Endothelial cell of umbilical vein (primary cell): Measurements from ENCODE around the gene DRC7. TPM values are rescaled to one million over a fixed set of nuclear protein-coding genes. Genes with fewer than 3 reads are reported as not detected.

Experiments
- BruUV-seq: library from RNA; stranded (reverse); fragments of 400-500 nt; replicated peaks from 2 replicates; lab custom pipeline; 2021; lab: Mats Ljungman, UMichigan
- CTCF ChIA-PET: fragments of 300-600, 350-600 bp; sonication (Branson Sonifier 250); formaldehyde crosslinking; loops from one replicate; lab custom pipeline; 2021; ENCODE audit warnings: antibody characterized with exemption, inconsistent platforms; lab: Charles Lee
- POLR2A ChIA-PET: fragments of 300-600, 350-600 bp; sonication (Branson Sonifier 250); formaldehyde crosslinking; loops from one replicate; lab custom pipeline; 2021; ENCODE audit warnings: antibody characterized with exemption, inconsistent platforms; lab: Charles Lee
- DNase-seq: peaks from one replicate; pipeline ENCODE4 v3.0.0-alpha.2; 2011; ENCODE audit warnings: low read depth, low spot score
- FAIRE-seq: peaks from 2 replicates; lab custom pipeline; 2011; peaks lifted over from hg19 to GRCh38; lab: Jason Lieb, UNC
- H2AFZ ChIP-seq: 2 replicates; pipeline ENCODE4 v1.6.0; 2012; ENCODE audit warnings: low read depth, low read length, control low read depth, inconsistent platforms
- H3K27ac ChIP-seq: 2 replicates; pipeline ENCODE4 v1.5.1; 2011; ENCODE audit warnings: low read depth, mild to moderate bottlenecking, control low read depth, low read length, moderate library complexity; ENCODE audit not compliant: insufficient read depth
- H3K27me3 ChIP-seq, 2 experiments: 2 replicates each; pipeline versions ENCODE4 v1.6.0 to v1.6.1; 2011; ENCODE audit warnings: low read length in 2 of 2, mixed read lengths in 1 of 2; ENCODE audit not compliant: control insufficient read depth in 2 of 2, insufficient read depth in 2 of 2
- H3K36me3 ChIP-seq, 2 experiments: 2 replicates in 1 of 2; 3 replicates in 1 of 2; pipeline ENCODE4 v1.5.1; 2011; ENCODE audit warnings: low read length in 2 of 2, mild to moderate bottlenecking in 1 of 2, moderate library complexity in 1 of 2; ENCODE audit not compliant: control insufficient read depth in 2 of 2, insufficient read depth in 2 of 2; ENCODE audit errors: extremely low read depth in 1 of 2
- H3K4me1 ChIP-seq: 3 replicates; pipeline ENCODE4 v1.5.1; 2011; ENCODE audit warnings: mild to moderate bottlenecking, low read length; ENCODE audit not compliant: control insufficient read depth, insufficient read depth; ENCODE audit errors: extremely low read depth
- H3K4me2 ChIP-seq: 2 replicates; pipeline ENCODE4 v1.6.1; 2011; ENCODE audit warnings: low read length, control low read depth, mixed read lengths; ENCODE audit not compliant: insufficient read depth
- H3K4me3 ChIP-seq, 3 experiments: fragments of 200-600 bp in 1 of 3; sonication (generic), shearing (Covaris generic) in 1 of 3; replicated peaks in 1 of 3; 2 replicates each; pipeline ENCODE4 v1.5.1; 2011 to 2016; ENCODE audit warnings: control low read depth in 3 of 3, low read length in 3 of 3, mild to moderate bottlenecking in 2 of 3, inconsistent platforms in 1 of 3, low read depth in 1 of 3, moderate library complexity in 1 of 3; ENCODE audit not compliant: insufficient read depth in 1 of 3
- H3K79me2 ChIP-seq: 2 replicates; pipeline ENCODE4 v1.6.0; 2012; ENCODE audit warnings: low read length, inconsistent platforms; ENCODE audit not compliant: control insufficient read depth, insufficient read depth
- H3K9ac ChIP-seq: replicated peaks from 2 replicates; pipeline ENCODE3; 2011; ENCODE audit warnings: low read length, control low read depth; ENCODE audit not compliant: insufficient read depth; ENCODE audit errors: extremely low read depth
- H3K9me1 ChIP-seq: replicated peaks from 3 replicates; pipeline ENCODE4 v1.6.0; 2011; ENCODE audit warnings: mild to moderate bottlenecking, low read length; ENCODE audit not compliant: control insufficient read depth, insufficient read depth; ENCODE audit errors: extremely low read depth
- H3K9me3 ChIP-seq: replicated peaks from 2 replicates; pipeline ENCODE4 v1.5.1; 2012; ENCODE audit warnings: low read length, inconsistent platforms; ENCODE audit not compliant: control insufficient read depth, insufficient read depth
- H4K20me1 ChIP-seq: replicated peaks from 2 replicates; pipeline ENCODE3; 2011; ENCODE audit warnings: mild to moderate bottlenecking, low read length; ENCODE audit not compliant: control insufficient read depth, insufficient read depth; ENCODE audit errors: extremely low read depth
- EZH2 ChIP-seq: IDR thresholded peaks from 2 replicates; pipeline ENCODE4 v1.6.1; 2012; ENCODE audit warnings: borderline replicate concordance, low read depth, mild to moderate bottlenecking, moderate library complexity, low read length, inconsistent platforms; ENCODE audit not compliant: severe bottlenecking
- FOS ChIP-seq: IDR thresholded peaks from 2 replicates; pipeline ENCODE4 v1.6.1; 2011; ENCODE audit warnings: mild to moderate bottlenecking, low read length, moderate library complexity, borderline replicate concordance; ENCODE audit not compliant: insufficient read depth
- GATA2 ChIP-seq: IDR thresholded peaks from 2 replicates; pipeline ENCODE4 v1.7.0; 2011; ENCODE audit warnings: low read depth, mild to moderate bottlenecking, moderate library complexity, mixed read lengths, low read length; ENCODE audit not compliant: insufficient read length, insufficient read depth
- JUN ChIP-seq: IDR thresholded peaks from 2 replicates; pipeline ENCODE4 v1.6.1; 2011; ENCODE audit warnings: borderline replicate concordance, low read depth; ENCODE audit not compliant: insufficient read length, insufficient read depth
- MYC ChIP-seq: IDR thresholded peaks from one replicate; pipeline ENCODE4 v1.6.1; 2011; ENCODE audit warnings: mild to moderate bottlenecking, low read depth, low read length
- POLR2A ChIP-seq: IDR thresholded peaks from 2 replicates; pipeline ENCODE4 v1.6.1; 2012; ENCODE audit warnings: low read depth, mild to moderate bottlenecking, control low read depth, low read length
- POLR2AphosphoS5 ChIP-seq: IDR thresholded peaks from 2 replicates; pipeline ENCODE4 v1.6.1; 2012; ENCODE audit warnings: low read depth, mild to moderate bottlenecking, control low read depth, low read length, moderate library complexity; ENCODE audit not compliant: insufficient read depth
- dilution Hi-C: fragments of 300-500 bp; cut with MboI; formaldehyde crosslinking; loops from one replicate; pipeline ENCODE4 v1.15.0; 2019; ENCODE audit warnings: low sequenced_read_pairs; ENCODE audit not compliant: extremely low pct_ligation_motif_present
- intact Hi-C: fragments of 100-400 bp; cut with micrococcal nuclease; formaldehyde crosslinking; loops from one replicate; pipeline ENCODE4 v1.10.0; 2022
- polyA plus RNA-seq, 4 experiments: library from polyadenylated mRNA; depleted of rRNA in 3 of 4; stranded (reverse) in 3 of 4; unstranded in 1 of 4; fragments of >200 nt; gene quantifications; 2 replicates each; pipeline versions ENCODE4 v1.2.1 to v1.2.3, GENCODE V29; 2011 to 2012; ENCODE audit warnings: missing spikeins in 1 of 4
- total RNA-seq: library from RNA; stranded (reverse); gene quantifications from 2 replicates; pipeline ENCODE4 v1.2.3, GENCODE V29; 2021
- TF ChIP-seq, protein P1 (sequence below): IDR thresholded peaks from 2 replicates; pipeline ENCODE4 v1.6.1; 2011; ENCODE audit not compliant: insufficient read depth, insufficient read length
- TF ChIP-seq, protein P2 (sequence below), 2 donors: IDR thresholded peaks; 1 replicate in 1 of 2; 2 replicates in 1 of 2; pipeline ENCODE4 v1.5.1; 2011; ENCODE audit warnings: low read length in 2 of 2, mild to moderate bottlenecking in 2 of 2, moderate library complexity in 2 of 2, control low read depth in 1 of 2, inconsistent platforms in 1 of 2, low read depth in 1 of 2; ENCODE audit not compliant: insufficient read depth in 1 of 2; ENCODE audit errors: extremely low read depth in 1 of 2

Gene DRC7
- total and polyA plus RNA-seq, 2 donors (not counting 3 experiments of a cell fraction or from before 2014, with no cell fraction given), result 0.13 to 0.77 TPM

DNA sequence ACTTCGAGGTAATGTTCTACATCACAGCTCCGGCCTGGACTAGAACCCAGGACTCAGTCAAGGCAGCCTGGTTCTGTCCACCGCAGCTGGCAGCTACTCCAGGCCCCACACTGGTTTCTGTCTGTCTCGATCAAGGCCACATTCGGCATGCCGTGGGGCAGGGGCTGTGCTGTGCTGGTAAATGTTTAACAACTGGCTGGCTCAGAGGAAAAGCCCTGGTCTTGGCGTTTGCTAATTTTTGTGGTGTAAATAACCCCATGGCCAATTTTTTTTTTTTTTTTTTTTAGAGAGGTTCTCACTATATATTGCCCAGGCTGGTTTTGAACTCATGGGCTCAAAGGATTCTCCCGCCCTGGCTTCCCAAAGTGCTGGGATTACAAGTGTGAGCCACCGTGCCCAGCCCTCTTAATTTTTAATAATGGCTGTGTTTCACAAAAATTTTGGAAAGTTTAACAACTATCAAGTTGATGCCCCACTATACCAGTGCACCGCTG, 328 bp upstream of the DRC7 start:
- Histone ChIP-seq H3K4me1 (no peaks in the 10 kb centered on the region), H3K9me1 (no peaks in the 10 kb centered on the region), H3K4me3 (no peak overlapping the region), H3K79me2 (no peaks in the 10 kb centered on the region), H3K9ac (no peak overlapping the region), H2AFZ (no peak overlapping the region), H3K27me3 (peaks cover 2 to 5% of the 10 kb centered on the region in 2 experiments), H3K4me2 (no peak overlapping the region), H3K27ac (no peak overlapping the region), H4K20me1 (no peaks in the 10 kb centered on the region), H3K9me3 (no peaks in the 10 kb centered on the region), H3K36me3 (no peaks in the 10 kb centered on the region)
- intact Hi-C loops, result no loop called here
- TF ChIP-seq, protein P1, sequence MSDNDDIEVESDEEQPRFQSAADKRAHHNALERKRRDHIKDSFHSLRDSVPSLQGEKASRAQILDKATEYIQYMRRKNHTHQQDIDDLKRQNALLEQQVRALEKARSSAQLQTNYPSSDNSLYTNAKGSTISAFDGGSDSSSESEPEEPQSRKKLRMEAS, result no peak
- TF ChIP-seq POLR2AphosphoS5, result no peak
- TF ChIP-seq POLR2A, result no peak
- no peak for TF ChIP-seq GATA2
- TF ChIP-seq JUN, result no peak
- TF ChIP-seq FOS, result no peak
- no peak for TF ChIP-seq EZH2
- TF ChIP-seq MYC, result no peak
- TF ChIP-seq, protein P2, sequence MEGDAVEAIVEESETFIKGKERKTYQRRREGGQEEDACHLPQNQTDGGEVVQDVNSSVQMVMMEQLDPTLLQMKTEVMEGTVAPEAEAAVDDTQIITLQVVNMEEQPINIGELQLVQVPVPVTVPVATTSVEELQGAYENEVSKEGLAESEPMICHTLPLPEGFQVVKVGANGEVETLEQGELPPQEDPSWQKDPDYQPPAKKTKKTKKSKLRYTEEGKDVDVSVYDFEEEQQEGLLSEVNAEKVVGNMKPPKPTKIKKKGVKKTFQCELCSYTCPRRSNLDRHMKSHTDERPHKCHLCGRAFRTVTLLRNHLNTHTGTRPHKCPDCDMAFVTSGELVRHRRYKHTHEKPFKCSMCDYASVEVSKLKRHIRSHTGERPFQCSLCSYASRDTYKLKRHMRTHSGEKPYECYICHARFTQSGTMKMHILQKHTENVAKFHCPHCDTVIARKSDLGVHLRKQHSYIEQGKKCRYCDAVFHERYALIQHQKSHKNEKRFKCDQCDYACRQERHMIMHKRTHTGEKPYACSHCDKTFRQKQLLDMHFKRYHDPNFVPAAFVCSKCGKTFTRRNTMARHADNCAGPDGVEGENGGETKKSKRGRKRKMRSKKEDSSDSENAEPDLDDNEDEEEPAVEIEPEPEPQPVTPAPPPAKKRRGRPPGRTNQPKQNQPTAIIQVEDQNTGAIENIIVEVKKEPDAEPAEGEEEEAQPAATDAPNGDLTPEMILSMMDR (IDR thresholded peaks at IDR 0.05; ENCODE audit: extremely low read depth in 1 of 2, insufficient read depth in 1 of 2, low read depth in 1 of 2, low read length in 2 of 2), result no peak
- dilution Hi-C loops, result no loop called here
- DNase-seq (no peak), FAIRE-seq (no peak)
- POLR2A ChIA-PET, result no interaction called here
- BruUV-seq, result no TSS peak
- CTCF ChIA-PET, result interaction anchor here (0.6 to 1.0 kb wide), 2 partner anchors 27 to 168 kb away, joined by 3 read pairs; no protein-coding TSS in a partner anchor
